Suprapubic skin (tissue), 3 donors: ENCODE results near the gene PAH.

Experiments
- CTCF ChIP-seq, 2 donors: fragments of 200-600 bp in 1 of 2; fragments of 450-650 bp in 1 of 2; sonication (generic) in 1 of 2; IDR thresholded peaks; one replicate each; pipeline ENCODE4 v1.5.1; 2016 to 2019; ENCODE audit warnings: antibody characterized with exemption in 2 of 2, mild to moderate bottlenecking in 1 of 2, moderate library complexity in 1 of 2
- POLR2A ChIP-seq, 2 donors: fragments of 450-650 bp; IDR thresholded peaks; one replicate each; pipeline ENCODE4 v1.6.1; 2017; ENCODE audit warnings: antibody characterized with exemption in 2 of 2, mild to moderate bottlenecking in 2 of 2, moderate library complexity in 2 of 2

- no peak for TF ChIP-seq POLR2A (IDR thresholded peaks at IDR 0.05)
- no peak for TF ChIP-seq CTCF (IDR thresholded peaks at IDR 0.05)
These were observed 5.7 kb downstream of the PAH start for GRCh38 chr12:102911320-102911719.
